Panc1 (cell line): ENCODE data around the gene HSDL1. TPM values are rescaled to one million over a fixed set of nuclear protein-coding genes. Genes with fewer than 3 reads are reported as not detected.

Experiments
- ATAC-seq: fragments of 200-7000 bp; cut with Tn5 transposase; 2 replicates; pipeline ENCODE4 v1.9.1; 2020; ENCODE audit warnings: mild to moderate bottlenecking, moderate library complexity
- BruUV-seq: library from RNA; stranded (reverse); fragments of 400-500 nt; replicated peaks from 2 replicates; lab custom pipeline; 2021; lab: Mats Ljungman, UMichigan
- CTCF ChIA-PET: fragments of 300-600 bp; sonication (Branson Sonifier 250); formaldehyde crosslinking; loops from one replicate; lab custom pipeline; 2022; ENCODE audit warnings: antibody characterized with exemption; lab: Charles Lee
- POLR2A ChIA-PET: fragments of 300-600 bp; sonication (Branson Sonifier 250); formaldehyde crosslinking; loops from one replicate; lab custom pipeline; 2022; ENCODE audit warnings: antibody characterized with exemption; lab: Charles Lee
- DNase-seq: peaks from one replicate; pipeline ENCODE4 v3.0.0-alpha.2; 2010; ENCODE audit warnings: low read depth, low spot score
- H3K27ac ChIP-seq: 2 replicates; pipeline ENCODE4 v1.5.1; 2011; ENCODE audit warnings: mild to moderate bottlenecking, low read length, inconsistent platforms
- H3K27me3 ChIP-seq: fragments of 200-500 bp; sonication (Bioruptor generic); 2 replicates; pipeline ENCODE4 v1.6.0; 2014; ENCODE audit warnings: low read length, inconsistent platforms; ENCODE audit not compliant: control insufficient read depth, insufficient read depth
- H3K36me3 ChIP-seq: fragments of 200-500 bp; sonication (Bioruptor generic); 2 replicates; pipeline ENCODE4 v1.5.1; 2014; ENCODE audit warnings: inconsistent platforms, mild to moderate bottlenecking, low read length, moderate library complexity; ENCODE audit not compliant: control insufficient read depth, insufficient read depth
- H3K4me1 ChIP-seq: 2 replicates; pipeline ENCODE4 v1.5.1; 2011; ENCODE audit warnings: inconsistent platforms, mild to moderate bottlenecking, low read length, moderate library complexity; ENCODE audit not compliant: control insufficient read depth, insufficient read depth
- H3K4me3 ChIP-seq, 2 experiments: 2 replicates each; pipeline ENCODE4 v1.5.1; 2011 to 2012; ENCODE audit warnings: low read depth in 2 of 2, low read length in 2 of 2, mild to moderate bottlenecking in 2 of 2, inconsistent platforms in 1 of 2, moderate library complexity in 1 of 2
- H3K9me3 ChIP-seq: fragments of 200-500 bp; sonication (Bioruptor generic); 2 replicates; pipeline ENCODE4 v1.5.1; 2014; ENCODE audit warnings: low read depth, mild to moderate bottlenecking, inconsistent platforms, low read length, moderate library complexity; ENCODE audit not compliant: control insufficient read depth, insufficient read depth
- CTCF ChIP-seq: fragments of 450-650 bp; IDR thresholded peaks from 2 replicates; pipeline ENCODE4 v1.5.1; 2017; ENCODE audit warnings: mild to moderate bottlenecking
- POLR2AphosphoS5 ChIP-seq: IDR thresholded peaks from 2 replicates; pipeline ENCODE4 v1.6.1; 2012; ENCODE audit warnings: mild to moderate bottlenecking, low read depth, low read length, moderate library complexity
- REST ChIP-seq, 2 experiments: IDR thresholded peaks; 2 replicates each; pipeline ENCODE4 v1.6.1; 2011 to 2012; ENCODE audit warnings: low read depth in 2 of 2, control low read depth in 1 of 2, low read length in 1 of 2, mild to moderate bottlenecking in 1 of 2, moderate library complexity in 1 of 2; ENCODE audit not compliant: insufficient read depth in 1 of 2
- SIN3A ChIP-seq: IDR thresholded peaks from 2 replicates; pipeline ENCODE4 v1.6.1; 2012; ENCODE audit warnings: low read depth, mild to moderate bottlenecking, low read length, moderate library complexity, borderline replicate concordance; ENCODE audit not compliant: insufficient read depth
- TCF7L2 ChIP-seq: IDR thresholded peaks from 2 replicates; pipeline ENCODE4 v1.6.1; 2011; ENCODE audit warnings: mild to moderate bottlenecking, low read depth, low read length, inconsistent platforms
- in situ Hi-C: cut with HindIII; loops from 2 replicates; pipeline ENCODE4 v1.10.0; 2016; ENCODE audit warnings: low sequenced_read_pairs, low pct_unique_long_range_greater_than_20kb
- intact Hi-C: fragments of 100-400 bp; cut with micrococcal nuclease; formaldehyde crosslinking; loops from one replicate; pipeline ENCODE4 v1.10.0; 2022; ENCODE audit not compliant: unreplicated experiment
- total RNA-seq: library from RNA; stranded (reverse); gene quantifications from one replicate; pipeline ENCODE4 v1.2.1, GENCODE V29; 2021; ENCODE audit not compliant: unreplicated experiment

The HSDL1 gene
- total RNA-seq, 1 experiment from 2014 or later, result 24.6 TPM

- CTCF ChIA-PET, result no interaction called here
- DNase-seq (no peak), ATAC-seq (no peak)
- H3K36me3 ChIP-seq, result no peaks in the 10 kb centered on the region
- POLR2A ChIA-PET, result no interaction called here
- no peaks in the 10 kb centered on the region; the same call in 1 of the 2 replicates for H3K4me1 ChIP-seq
- H3K4me3 ChIP-seq, result no peak overlapping the region
- intact Hi-C loops, result no loop called here
- no peaks in the 10 kb centered on the region for H3K9me3 ChIP-seq
- in situ Hi-C loops, result no loop called here
- TF ChIP-seq CTCF (no peak), REST (IDR thresholded peaks at IDR 0.05; ENCODE audit: insufficient read depth in 1 of 2, low read depth in 2 of 2, low read length in 1 of 2) (no peak), SIN3A (no peak), TCF7L2 (no peak), POLR2AphosphoS5 (no peak)
- no peak overlapping the region for H3K27ac ChIP-seq
- H3K27me3 ChIP-seq, result no peaks in the 10 kb centered on the region
- BruUV-seq, result no TSS peak
Measured at GRCh38 chr16:84159007-84159406, 14.0 kb upstream of the HSDL1 start.

- H3K27me3 ChIP-seq, result no peaks in the 10 kb centered on the region
- no TSS peak for BruUV-seq
- H3K4me3 ChIP-seq, result no peak overlapping the region
- H3K27ac ChIP-seq, result no peak overlapping the region
- H3K4me1 ChIP-seq, result no peaks in the 10 kb centered on the region; the same call in 1 of the 2 replicates
- H3K36me3 ChIP-seq, result no peaks in the 10 kb centered on the region
- TF ChIP-seq SIN3A, result no peak
- no peak for TF ChIP-seq CTCF
- TF ChIP-seq POLR2AphosphoS5, result no peak
- TF ChIP-seq REST (IDR thresholded peaks at IDR 0.05; ENCODE audit: insufficient read depth in 1 of 2, low read depth in 2 of 2, low read length in 1 of 2), result no peak
- TF ChIP-seq TCF7L2, result no peak
- ATAC-seq (no peak), DNase-seq (no peak)
- CTCF ChIA-PET, result interaction anchor here (0.7 to 1.0 kb wide), 4 partner anchors 10 to 271 kb away, joined by 3 to 7 read pairs (median 6); no protein-coding TSS in a partner anchor
- intact Hi-C loops, result no loop called here
- in situ Hi-C loops, result no loop called here
- no peaks in the 10 kb centered on the region for H3K9me3 ChIP-seq
- POLR2A ChIA-PET, result no interaction called here
Measured at GRCh38 chr16:84156342-84156784, 11.4 kb upstream of the HSDL1 start.
